Activated CD4-positive, alpha-beta T cell treated with anti-CD3 and anti-CD28 coated beads for 36 hours (primary cell): ENCODE results near the gene TMED7. TPM values are rescaled to one million over a fixed set of nuclear protein-coding genes. Genes with fewer than 3 reads are reported as not detected.
"Not testable (repeated sequence)": the region's sequence is repeated elsewhere in the genome, so short reads cannot be mapped to it uniquely, and the experiment has no call there.

Experiments
- ATAC-seq: fragments of 200-7000 bp; cut with Tn5 transposase; one replicate; pipeline ENCODE4 v1.10.0; 2021; ENCODE audit warnings: mild to moderate bottlenecking, moderate library complexity
- CTCF ChIA-PET: fragments of 350-600 bp; sonication (Branson Sonifier 250); formaldehyde crosslinking; loops from one replicate; lab custom pipeline; 2021; ENCODE audit warnings: antibody characterized with exemption; lab: Charles Lee
- POLR2A ChIA-PET: fragments of 350-600 bp; sonication (Branson Sonifier 250); formaldehyde crosslinking; loops from one replicate; lab custom pipeline; 2021; ENCODE audit warnings: antibody characterized with exemption, inconsistent platforms; lab: Charles Lee
- DNase-seq: peaks from one replicate; pipeline ENCODE4 v3.0.0-alpha.2; 2020
- H3K27ac Mint-ChIP-seq: one replicate; pipeline ENCODE4 v1.8.0; 2021; ENCODE audit warnings: mixed read lengths
- H3K27me3 Mint-ChIP-seq: one replicate; pipeline ENCODE4 v1.8.0; 2021; ENCODE audit warnings: mixed read lengths
- H3K36me3 Mint-ChIP-seq: one replicate; pipeline ENCODE4 v1.8.0; 2021; ENCODE audit warnings: low read depth, mixed read lengths
- H3K4me1 Mint-ChIP-seq: one replicate; pipeline ENCODE4 v1.8.0; 2021; ENCODE audit warnings: mixed read lengths
- H3K4me3 Mint-ChIP-seq: one replicate; pipeline ENCODE4 v1.8.0; 2021; ENCODE audit warnings: mild to moderate bottlenecking, moderate library complexity, mixed read lengths
- H3K9me3 Mint-ChIP-seq: one replicate; pipeline ENCODE4 v1.8.0; 2021; ENCODE audit warnings: low read depth, mixed read lengths
- intact Hi-C, 2 experiments: fragments of 100-400 bp; cut with DNase I in 1 of 2; cut with micrococcal nuclease in 1 of 2; formaldehyde crosslinking; loops; one replicate each; pipeline versions ENCODE4 v1.14.2 to v1.15.1; 2022 to 2024; cut with DNase I, micrococcal nuclease
- total RNA-seq, 2 experiments: library from RNA; stranded (reverse); gene quantifications; one replicate each; pipeline ENCODE4 v1.2.3, GENCODE V29; 2021

Gene TMED7
- total RNA-seq, 2 experiments from 2014 or later: 31.4 to 36.8 TPM

- H3K4me1 Mint-ChIP-seq: peaks cover 3% of the 10 kb centered on the region
- H3K4me3 Mint-ChIP-seq: no peak overlapping the region
- H3K36me3 Mint-ChIP-seq: no peaks in the 10 kb centered on the region
- DNase-seq (no peak), ATAC-seq (no peak)
- ChIA-PET CTCF (no interaction called here), POLR2A (no interaction called here)
- H3K9me3 Mint-ChIP-seq: no peaks in the 10 kb centered on the region
- intact Hi-C loops: no loop called here
- H3K27ac Mint-ChIP-seq: no peak overlapping the region
- H3K27me3 Mint-ChIP-seq: peaks cover 22% of the 10 kb centered on the region
Measured at GRCh38 chr5:115649541-115649940, 23.7 kb upstream of the TMED7 start.

DNA sequence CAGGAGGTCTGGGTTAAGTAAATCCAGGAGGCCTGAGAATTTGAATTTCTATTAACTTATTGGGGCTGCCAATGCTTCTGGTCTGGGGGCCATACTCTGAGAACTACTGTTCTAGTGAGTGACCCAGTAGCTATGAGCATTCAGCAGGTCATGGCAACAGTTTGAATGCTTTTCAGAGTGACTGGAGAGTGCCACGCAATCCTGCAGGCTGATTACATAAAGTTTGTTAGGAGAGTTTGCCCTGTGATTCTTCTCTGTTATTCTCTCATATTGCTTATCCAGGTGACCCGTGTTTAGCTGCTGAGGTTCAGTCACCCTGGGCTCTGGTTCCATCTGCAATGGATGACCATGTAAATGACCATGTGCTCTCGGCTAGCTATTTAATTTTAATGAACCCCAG is 22.2 kb upstream of the TMED7 start:
- no peaks in the 10 kb centered on the region for H3K36me3 Mint-ChIP-seq
- H3K27me3 Mint-ChIP-seq: peaks cover 30% of the 10 kb centered on the region
- no peaks in the 10 kb centered on the region for H3K9me3 Mint-ChIP-seq
- intact Hi-C loops: no loop called here
- DNase-seq (no peak), ATAC-seq (no peak)
- ChIA-PET POLR2A (no interaction called here), CTCF (no interaction called here)
- H3K4me1 Mint-ChIP-seq: peaks cover 3% of the 10 kb centered on the region
- no peak overlapping the region for H3K4me3 Mint-ChIP-seq
- H3K27ac Mint-ChIP-seq: no peak overlapping the region

- POLR2A ChIA-PET: not testable (repeated sequence)
- CTCF ChIA-PET: interaction anchor here (1.4 kb wide), 1 partner anchor 10 kb away, joined by 5 read pairs; no protein-coding TSS in a partner anchor
- peaks cover 29% of the 10 kb centered on the region for H3K27me3 Mint-ChIP-seq
Measured at GRCh38 chr5:115645386-115645785, 19.6 kb upstream of the TMED7 start.

GRCh38 chr5:115644046-115644445 is 18.2 kb upstream of the TMED7 start:
- H3K4me1 Mint-ChIP-seq: peaks cover 3% of the 10 kb centered on the region
- intact Hi-C loops: no loop called here
- ChIA-PET POLR2A (no interaction called here), CTCF (interaction anchor here (1.3 to 1.4 kb wide), 2 partner anchors 9 to 18 kb away, joined by 3 to 5 read pairs; partner anchors contain the start of gene TMED7)
- no peak overlapping the region for H3K4me3 Mint-ChIP-seq
- no peaks in the 10 kb centered on the region for H3K9me3 Mint-ChIP-seq
- ATAC-seq (no peak), DNase-seq (no peak)
- no peaks in the 10 kb centered on the region for H3K36me3 Mint-ChIP-seq
- H3K27me3 Mint-ChIP-seq: peaks cover 34% of the 10 kb centered on the region
- no peak overlapping the region for H3K27ac Mint-ChIP-seq

More at GRCh38 chr5:115645386-115645785, 19.6 kb upstream of the TMED7 start:
- ATAC-seq, DNase-seq, H3K27ac Mint-ChIP-seq, H3K4me1 Mint-ChIP-seq, intact Hi-C loops, H3K4me3 Mint-ChIP-seq, H3K9me3 Mint-ChIP-seq, H3K36me3 Mint-ChIP-seq: not testable (repeated sequence)

GRCh38 chr5:115641948-115642347 is 16.1 kb upstream of the TMED7 start:
- ATAC-seq: no peak
- intact Hi-C loops: no loop called here
- Mint-ChIP-seq H3K27me3 (peaks cover 38% of the 10 kb centered on the region), H3K9me3 (no peaks in the 10 kb centered on the region), H3K36me3 (no peaks in the 10 kb centered on the region), H3K27ac (no peak overlapping the region), H3K4me3 (no peak overlapping the region), H3K4me1 (peaks cover 15% of the 10 kb centered on the region)
- CTCF ChIA-PET: no interaction called here
- no peak for DNase-seq
- POLR2A ChIA-PET: interaction anchor here (0.6 kb wide), 1 partner anchor 106 kb away, joined by 3 read pairs; no protein-coding TSS in a partner anchor

- ATAC-seq: no peak
- Mint-ChIP-seq H3K4me3 (no peak overlapping the region), H3K9me3 (no peaks in the 10 kb centered on the region), H3K27me3 (peaks cover 42% of the 10 kb centered on the region), H3K36me3 (no peaks in the 10 kb centered on the region), H3K27ac (no peak overlapping the region), H3K4me1 (peaks cover 28% of the 10 kb centered on the region)
- intact Hi-C loops: no loop called here
- CTCF ChIA-PET: no interaction called here
- no peak for DNase-seq
- POLR2A ChIA-PET: no interaction called here
Measured at GRCh38 chr5:115640274-115640673, 14.4 kb upstream of the TMED7 start.

DNA sequence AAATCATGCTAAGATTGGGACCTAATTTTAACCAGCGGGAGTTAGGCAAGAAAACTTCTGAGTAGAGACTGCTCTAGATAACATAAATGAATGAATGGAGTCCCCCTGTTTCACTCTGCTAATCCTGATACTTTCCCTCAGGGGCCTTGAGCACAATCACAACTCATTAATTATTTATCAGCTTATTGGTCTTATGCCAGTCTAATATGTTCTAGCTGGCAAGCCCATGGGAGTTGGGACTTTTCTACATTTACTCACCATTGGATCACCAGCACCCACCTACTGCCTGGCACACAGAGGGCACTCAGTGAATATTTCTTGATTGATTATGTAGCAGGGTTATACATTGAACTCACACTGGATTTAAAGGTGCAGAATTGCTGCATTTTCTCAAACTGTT is 13.5 kb upstream of the TMED7 start:
- ATAC-seq (no peak), DNase-seq (no peak)
- intact Hi-C loops: no loop called here
- Mint-ChIP-seq H3K27ac (no peak overlapping the region), H3K4me3 (no peak overlapping the region), H3K27me3 (peaks cover 39% of the 10 kb centered on the region), H3K4me1 (peaks cover 31% of the 10 kb centered on the region), H3K36me3 (no peaks in the 10 kb centered on the region), H3K9me3 (no peaks in the 10 kb centered on the region)
- ChIA-PET POLR2A (interaction anchor here (0.7 kb wide), 1 partner anchor 220 kb away, joined by 3 read pairs; no protein-coding TSS in a partner anchor), CTCF (interaction anchor here (0.8 kb wide), 1 partner anchor 10 kb away, joined by 3 read pairs; no protein-coding TSS in a partner anchor)

- CTCF ChIA-PET: interaction anchor here (0.8 to 1.0 kb wide), 2 partner anchors 13 to 194 kb away, joined by 3 read pairs; no protein-coding TSS in a partner anchor
- Mint-ChIP-seq H3K4me3 (no peak overlapping the region), H3K36me3 (no peaks in the 10 kb centered on the region), H3K27ac (no peak overlapping the region), H3K9me3 (no peaks in the 10 kb centered on the region), H3K27me3 (peaks cover 36% of the 10 kb centered on the region), H3K4me1 (peaks cover 37% of the 10 kb centered on the region)
- no peak for DNase-seq
- no peak for ATAC-seq
- POLR2A ChIA-PET: no interaction called here
- intact Hi-C loops: no loop called here
Measured at GRCh38 chr5:115637507-115637906, 11.7 kb upstream of the TMED7 start.

GRCh38 chr5:115636008-115636407 is 10.2 kb upstream of the TMED7 start:
- no peaks in the 10 kb centered on the region for H3K9me3 Mint-ChIP-seq
- no peak overlapping the region for H3K4me3 Mint-ChIP-seq
- H3K27me3 Mint-ChIP-seq: peaks cover 36% of the 10 kb centered on the region
- no peak overlapping the region for H3K27ac Mint-ChIP-seq
- H3K36me3 Mint-ChIP-seq: no peaks in the 10 kb centered on the region
- CTCF ChIA-PET: interaction anchor here (1.1 to 1.9 kb wide), 5 partner anchors 10 to 195 kb away, joined by 3 to 7 read pairs (median 4); partner anchors contain the start of gene TMED7
- no peak for ATAC-seq
- POLR2A ChIA-PET: interaction anchor here (0.6 kb wide), 1 partner anchor 207 kb away, joined by 3 read pairs; no protein-coding TSS in a partner anchor
- DNase-seq: no peak
- intact Hi-C loops: no loop called here
- H3K4me1 Mint-ChIP-seq: peaks cover 37% of the 10 kb centered on the region

- H3K27ac Mint-ChIP-seq: no peak overlapping the region
- peaks cover 26% of the 10 kb centered on the region for H3K27me3 Mint-ChIP-seq
- H3K4me1 Mint-ChIP-seq: peaks cover 37% of the 10 kb centered on the region
- no peaks in the 10 kb centered on the region for H3K9me3 Mint-ChIP-seq
- CTCF ChIA-PET: interaction anchor here (0.7 to 1.9 kb wide), 12 partner anchors 8 to 434 kb away, joined by 3 to 7 read pairs (median 4); partner anchors contain the start of genes CCDC112 and TMED7
- intact Hi-C loops: loop anchor here (1.0 to 5.0 kb wide), 5 partner anchors 138 to 453 kb away; partner anchors contain the start of gene COMMD10 (in 1 of the 2)
- DNase-seq (peak; percentile 91), ATAC-seq (peak; percentile 52)
- no peak overlapping the region for H3K4me3 Mint-ChIP-seq
- no peaks in the 10 kb centered on the region for H3K36me3 Mint-ChIP-seq
- POLR2A ChIA-PET: no interaction called here
Measured at GRCh38 chr5:115634343-115635132, 8.7 kb upstream of the TMED7 start.

GRCh38 chr5:115629903-115630302 is 4.1 kb upstream of the TMED7 start:
- H3K4me1 Mint-ChIP-seq: peaks cover 16% of the 10 kb centered on the region
- peaks cover 4% of the 10 kb centered on the region for H3K27me3 Mint-ChIP-seq
- DNase-seq (no peak), ATAC-seq (no peak)
- ChIA-PET CTCF (interaction anchor here (0.6 to 2.2 kb wide), 2 partner anchors 202 to 216 kb away, joined by 3 to 11 read pairs; no protein-coding TSS in a partner anchor), POLR2A (no interaction called here)
- H3K27ac Mint-ChIP-seq: no peak overlapping the region
- no peak overlapping the region for H3K4me3 Mint-ChIP-seq
- intact Hi-C loops: loop anchor here in 1 of 2 experiments (5.0 kb wide), 2 partner anchors 142 to 457 kb away; partner anchors contain the start of gene COMMD10
- no peaks in the 10 kb centered on the region for H3K9me3 Mint-ChIP-seq
- no peaks in the 10 kb centered on the region for H3K36me3 Mint-ChIP-seq
